Duodenal mucosa (tissue), 2 donors: ENCODE measurements around the gene WDPCP.
"Not testable (repeated sequence)": the region's sequence is repeated elsewhere in the genome, so short reads cannot be mapped to it uniquely, and the experiment has no call there.

Source experiments
- H3K27ac ChIP-seq: one replicate; pipeline ENCODE4 v1.7.0; 2013; ENCODE audit warnings: low read depth, low read length
- H3K27me3 ChIP-seq, 2 donors: one replicate each; pipeline ENCODE4 v1.7.0; 2013; ENCODE audit warnings: low read length in 2 of 2, control low read depth in 1 of 2; ENCODE audit not compliant: insufficient read depth in 2 of 2, control insufficient read depth in 1 of 2
- H3K36me3 ChIP-seq, 2 donors: one replicate each; pipeline ENCODE4 v1.7.0; 2013; ENCODE audit warnings: low read length in 2 of 2, control low read depth in 1 of 2; ENCODE audit not compliant: insufficient read depth in 2 of 2, control insufficient read depth in 1 of 2
- H3K4me1 ChIP-seq, 2 donors: one replicate each; pipeline ENCODE4 v1.7.0; 2013; ENCODE audit warnings: low read length in 2 of 2, control low read depth in 1 of 2; ENCODE audit not compliant: insufficient read depth in 2 of 2, control insufficient read depth in 1 of 2
- H3K4me3 ChIP-seq, 2 donors: one replicate each; pipeline ENCODE4 v1.7.0; 2013; ENCODE audit warnings: low read length in 2 of 2, low read depth in 1 of 2
- H3K9ac ChIP-seq, 2 donors: one replicate each; pipeline ENCODE4 v1.7.0; 2013; ENCODE audit warnings: low read length in 2 of 2, low read depth in 1 of 2
- H3K9me3 ChIP-seq, 2 donors: one replicate each; pipeline ENCODE4 v1.7.0; 2013; ENCODE audit warnings: low read length in 2 of 2, control low read depth in 1 of 2; ENCODE audit not compliant: control insufficient read depth in 1 of 2

The WDPCP gene

DNA sequence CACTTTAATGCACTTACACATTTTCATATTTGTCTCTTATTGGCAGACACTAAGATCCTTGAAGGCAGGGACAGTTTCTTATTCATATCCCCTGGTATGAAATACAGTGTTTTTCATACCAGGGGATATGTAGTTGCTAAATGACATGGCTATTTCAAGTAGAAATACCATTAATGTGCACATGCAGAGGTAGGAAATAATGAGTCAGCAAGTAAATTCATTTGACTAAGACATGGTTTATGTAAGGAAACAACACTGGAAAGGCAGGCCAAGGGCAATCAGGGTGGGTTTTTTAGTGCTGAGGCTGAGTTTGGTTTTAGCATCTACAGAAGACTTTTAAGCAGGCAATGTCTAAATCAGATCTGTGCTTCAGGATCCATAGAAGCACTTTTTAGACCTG lies 155.9 kb downstream of the WDPCP start:
- H3K27me3 ChIP-seq = no peaks in the 10 kb centered on the region
- no peak overlapping the region for H3K9ac ChIP-seq
- no peaks in the 10 kb centered on the region for H3K36me3 ChIP-seq
- no peaks in the 10 kb centered on the region for H3K9me3 ChIP-seq
- H3K4me3 ChIP-seq = no peak overlapping the region
- H3K4me1 ChIP-seq = no peaks in the 10 kb centered on the region
- no peak overlapping the region for H3K27ac ChIP-seq

- H3K27ac ChIP-seq = no peak overlapping the region
These were observed 162.7 kb downstream of the WDPCP start for GRCh38 chr2:63425606-63426005.

DNA sequence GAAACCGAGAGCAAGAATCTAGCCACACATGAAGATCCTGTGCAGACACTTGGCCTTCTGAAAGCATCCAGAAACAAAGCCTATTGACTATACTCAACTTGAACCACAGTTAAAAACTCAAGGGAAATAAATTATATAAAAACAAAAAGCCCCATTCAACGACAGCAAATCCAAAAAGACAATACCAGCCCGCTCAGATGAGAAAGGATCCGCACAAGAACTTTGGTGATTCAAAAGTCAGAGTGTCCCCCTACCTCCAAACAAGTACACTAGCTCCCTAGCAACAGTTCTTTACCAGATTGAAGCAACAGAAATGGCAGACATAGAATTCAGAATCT lies 163.2 kb downstream of the WDPCP start:
- H3K27me3 ChIP-seq = no peaks in the 10 kb centered on the region
- no peak overlapping the region for H3K27ac ChIP-seq
- H3K4me3 ChIP-seq = no peak overlapping the region
- peaks cover 0 to 5% of the 10 kb centered on the region in 2 donors for H3K9me3 ChIP-seq
- H3K36me3 ChIP-seq = no peaks in the 10 kb centered on the region
- H3K4me1 ChIP-seq = no peaks in the 10 kb centered on the region
- no peak overlapping the region for H3K9ac ChIP-seq

More at GRCh38 chr2:63425606-63426005, 162.7 kb downstream of the WDPCP start:
- no peaks in the 10 kb centered on the region for H3K4me1 ChIP-seq
- H3K27me3 ChIP-seq = no peaks in the 10 kb centered on the region
- H3K9me3 ChIP-seq = peaks cover 0 to 5% of the 10 kb centered on the region in 2 donors
- H3K4me3 ChIP-seq = no peak overlapping the region
- no peaks in the 10 kb centered on the region for H3K36me3 ChIP-seq
- H3K9ac ChIP-seq = no peak overlapping the region

- no peaks in the 10 kb centered on the region for H3K4me1 ChIP-seq
These were observed 163.8 kb downstream of the WDPCP start for GRCh38 chr2:63424329-63425078.

GRCh38 chr2:63422556-63422955 lies 165.7 kb downstream of the WDPCP start:
- no peaks in the 10 kb centered on the region for H3K27me3 ChIP-seq
- no peak overlapping the region for H3K4me3 ChIP-seq
- H3K9ac ChIP-seq = no peak overlapping the region
- H3K4me1 ChIP-seq = no peaks in the 10 kb centered on the region
- no peak overlapping the region for H3K27ac ChIP-seq
- no peaks in the 10 kb centered on the region for H3K36me3 ChIP-seq
- peaks cover 0 to 5% of the 10 kb centered on the region in 2 donors for H3K9me3 ChIP-seq

More at GRCh38 chr2:63424329-63425078, 163.8 kb downstream of the WDPCP start:
- H3K9me3 ChIP-seq = peaks cover 0 to 5% of the 10 kb centered on the region in 2 donors
- no peaks in the 10 kb centered on the region for H3K27me3 ChIP-seq
- no peak overlapping the region for H3K9ac ChIP-seq
- no peaks in the 10 kb centered on the region for H3K36me3 ChIP-seq
- no peak overlapping the region for H3K27ac ChIP-seq
- H3K4me3 ChIP-seq = no peak overlapping the region

DNA sequence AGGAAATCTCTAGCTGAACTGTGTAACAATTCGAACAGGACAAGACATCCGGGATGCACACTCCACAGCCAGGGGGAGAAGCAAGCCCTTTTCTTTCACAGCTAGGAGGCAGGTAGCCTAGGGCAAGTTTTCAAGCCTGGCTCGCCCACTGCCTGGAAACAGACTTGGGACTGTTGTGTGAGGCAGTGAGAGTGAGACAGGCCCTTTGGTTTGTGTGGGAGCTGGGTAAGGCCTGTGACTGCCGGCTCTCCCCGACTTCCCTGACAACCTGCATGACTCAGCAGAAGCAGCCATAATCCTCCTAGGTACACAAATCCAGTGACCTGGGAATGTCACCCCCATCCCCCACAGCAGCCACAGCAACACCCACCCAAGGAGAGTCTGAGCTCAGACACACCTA lies 179.7 kb downstream of the WDPCP start:
- no peaks in the 10 kb centered on the region for H3K4me1 ChIP-seq
- H3K4me3 ChIP-seq = no peak overlapping the region
- no peaks in the 10 kb centered on the region for H3K9me3 ChIP-seq
- H3K36me3 ChIP-seq = no peaks in the 10 kb centered on the region
- no peak overlapping the region for H3K9ac ChIP-seq
- H3K27ac ChIP-seq = no peak overlapping the region
- no peaks in the 10 kb centered on the region for H3K27me3 ChIP-seq

DNA sequence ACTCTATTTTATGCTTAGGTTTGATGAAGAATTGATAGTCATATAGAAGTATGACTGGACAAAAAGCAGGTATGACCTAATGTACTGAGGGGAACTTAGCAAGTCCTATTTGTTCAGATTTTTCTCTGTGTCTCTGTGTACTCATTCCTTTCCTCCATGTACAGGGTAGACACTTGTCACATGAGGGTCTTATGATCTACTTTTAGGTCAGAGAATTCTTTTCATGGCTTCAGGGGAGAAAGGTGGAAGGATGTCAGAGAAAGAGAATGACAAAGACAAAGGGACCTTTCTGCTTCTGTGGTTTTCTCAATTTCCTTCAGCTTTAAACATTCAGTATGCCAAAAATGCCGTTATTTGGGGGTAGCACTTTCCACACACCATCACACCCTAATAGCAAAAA lies 181.6 kb downstream of the WDPCP start:
- H3K9ac ChIP-seq = no peak overlapping the region
- H3K27ac ChIP-seq = no peak overlapping the region
- no peaks in the 10 kb centered on the region for H3K4me1 ChIP-seq
- H3K27me3 ChIP-seq = no peaks in the 10 kb centered on the region
- no peaks in the 10 kb centered on the region for H3K36me3 ChIP-seq
- H3K4me3 ChIP-seq = no peak overlapping the region
- peaks cover 0 to 4% of the 10 kb centered on the region in 2 donors for H3K9me3 ChIP-seq

- no peak overlapping the region for H3K9ac ChIP-seq
- H3K27me3 ChIP-seq = no peaks in the 10 kb centered on the region
- no peaks in the 10 kb centered on the region for H3K36me3 ChIP-seq
- no peak overlapping the region for H3K4me3 ChIP-seq
- no peaks in the 10 kb centered on the region for H3K4me1 ChIP-seq
- peaks cover 0 to 4% of the 10 kb centered on the region in 2 donors for H3K9me3 ChIP-seq
- no peak overlapping the region for H3K27ac ChIP-seq
These were observed 184.5 kb downstream of the WDPCP start for GRCh38 chr2:63403820-63404219.

DNA sequence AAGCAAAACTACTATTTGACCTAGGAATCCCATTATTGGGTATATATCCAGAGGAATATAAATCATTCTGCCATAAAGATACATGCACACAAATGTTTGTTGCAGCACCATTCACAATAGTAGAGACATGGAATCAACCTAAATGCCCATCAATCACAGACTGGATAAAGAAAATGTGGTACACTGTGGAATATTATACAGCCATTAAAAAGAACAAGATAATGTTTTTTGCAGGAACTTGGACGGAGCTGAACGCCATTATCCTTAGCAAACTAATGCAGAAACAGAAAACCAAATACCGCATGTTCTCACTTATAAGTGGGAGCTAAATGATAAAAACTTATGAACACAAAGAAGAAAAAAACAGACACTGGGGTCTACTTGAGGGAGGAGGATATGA lies 185.4 kb downstream of the WDPCP start:
- not testable (repeated sequence) for H3K4me1 ChIP-seq, H3K27me3 ChIP-seq, H3K36me3 ChIP-seq, H3K9ac ChIP-seq, H3K27ac ChIP-seq, H3K9me3 ChIP-seq, H3K4me3 ChIP-seq

GRCh38 chr2:63399156-63399555 lies 189.1 kb downstream of the WDPCP start:
- H3K9ac ChIP-seq = no peak overlapping the region
- no peaks in the 10 kb centered on the region for H3K4me1 ChIP-seq
- no peak overlapping the region for H3K4me3 ChIP-seq
- peaks cover 0 to 4% of the 10 kb centered on the region in 2 donors for H3K9me3 ChIP-seq
- no peak overlapping the region for H3K27ac ChIP-seq
- H3K27me3 ChIP-seq = no peaks in the 10 kb centered on the region
- no peaks in the 10 kb centered on the region for H3K36me3 ChIP-seq
